Thyroid gland (tissue), 4 donors: ENCODE data around the gene ABCD1. TPM values are rescaled to one million over a fixed set of nuclear protein-coding genes. Genes with fewer than 3 reads are reported as not detected.

ENCODE experiments used
- DNase-seq, 2 donors: peaks; one replicate each; pipeline ENCODE4 v3.0.0-alpha.2; 2019
- H3K27ac ChIP-seq, 3 donors: fragments of 200-600 bp; sonication (generic); 1 replicate in 2 of 3; 2 replicates in 1 of 3; pipeline ENCODE4 v1.5.1; 2016 to 2019; ENCODE audit warnings: mild to moderate bottlenecking in 1 of 3, moderate library complexity in 1 of 3
- H3K27me3 ChIP-seq: fragments of 200-600 bp; sonication (generic); one replicate; pipeline ENCODE4 v1.5.1; 2019
- H3K36me3 ChIP-seq, 2 donors: fragments of 200-600 bp; sonication (generic); one replicate each; pipeline ENCODE4 v1.5.1; 2016 to 2019
- H3K4me1 ChIP-seq, 2 donors: fragments of 200-600 bp; sonication (generic); one replicate each; pipeline ENCODE4 v1.5.1; 2017 to 2019
- H3K4me3 ChIP-seq, 3 donors: fragments of 200-600 bp; sonication (generic); replicated peaks in 1 of 3; 1 replicate in 2 of 3; 2 replicates in 1 of 3; pipeline ENCODE4 v1.5.1; 2016; ENCODE audit warnings: mild to moderate bottlenecking in 1 of 3
- H3K9me3 ChIP-seq: fragments of 200-600 bp; sonication (generic); one replicate; pipeline ENCODE4 v1.5.1; 2017
- POLR2A ChIP-seq, 2 donors: fragments of 450-650 bp; IDR thresholded peaks; one replicate each; pipeline ENCODE4 v1.6.1; 2017; ENCODE audit warnings: antibody characterized with exemption in 2 of 2, mild to moderate bottlenecking in 2 of 2, moderate library complexity in 1 of 2
- WGBS, 2 donors: methylation state at CpG; one replicate each; pipeline ENCODE4 v1.1.5; 2017; 5-methylcytosine and 5-hydroxymethylcytosine counted together
- intact Hi-C: fragments of 100-400 bp; cut with DNase I; formaldehyde crosslinking; loops from one replicate; pipeline ENCODE4 v1.15.1; 2023
- total RNA-seq, 4 donors: library from RNA; depleted of rRNA; stranded (reverse); fragments of >200 nt; gene quantifications; one replicate each; pipeline ENCODE4 v1.2.3, GENCODE V29; 2016
- TF ChIP-seq, protein P1 (sequence below), 6 experiments: fragments of 200-600 bp in 3 of 6; fragments of 450-650 bp in 3 of 6; sonication (generic) in 3 of 6; IDR thresholded peaks; one replicate each; pipeline ENCODE4 v1.5.1; 2016 to 2019; ENCODE audit warnings: antibody characterized with exemption in 6 of 6, mild to moderate bottlenecking in 2 of 6, inconsistent platforms in 1 of 6, moderate library complexity in 1 of 6

Gene ABCD1
- total RNA-seq, 4 donors from 2014 or later: 7.0 to 11.8 (median 8.9) TPM

DNA sequence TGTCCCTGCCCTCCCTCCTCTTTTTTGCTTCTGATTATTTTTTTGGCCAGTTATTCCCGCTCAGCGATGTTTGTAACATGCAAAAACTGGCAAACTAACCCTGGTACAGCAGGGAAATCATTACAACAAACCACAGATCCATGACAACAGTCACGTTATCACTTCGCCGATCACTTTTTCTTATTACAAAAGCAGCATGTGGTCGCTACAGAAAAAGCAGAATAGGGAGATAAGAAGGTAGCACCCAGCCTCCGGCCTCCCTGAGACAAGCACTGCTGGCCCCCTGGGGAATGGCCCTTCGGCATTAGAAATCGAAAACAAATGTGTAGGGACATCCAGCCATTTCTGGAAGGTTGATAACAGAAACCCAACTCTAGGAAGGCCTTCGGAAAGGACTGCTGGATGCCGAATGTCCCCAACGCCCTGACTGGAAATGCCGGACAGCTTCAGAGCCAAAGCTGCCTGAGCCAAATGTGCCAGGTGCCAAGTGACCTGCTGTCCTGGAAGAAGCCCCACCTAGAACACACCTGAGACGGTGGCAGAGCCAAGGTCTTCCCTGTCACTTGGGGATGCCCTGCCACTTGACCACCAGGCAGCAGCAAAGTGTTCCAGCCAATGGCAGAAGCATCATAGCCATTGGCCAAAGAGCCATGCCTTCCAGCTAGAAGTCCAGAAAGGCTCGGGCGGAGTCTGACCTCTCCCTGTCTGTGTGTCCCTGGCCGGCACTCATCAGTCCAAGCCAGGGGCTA lies 66.6 kb downstream of the ABCD1 start:
- TF ChIP-seq POLR2A (IDR thresholded peaks at IDR 0.05): no peak
- TF ChIP-seq, protein P1, sequence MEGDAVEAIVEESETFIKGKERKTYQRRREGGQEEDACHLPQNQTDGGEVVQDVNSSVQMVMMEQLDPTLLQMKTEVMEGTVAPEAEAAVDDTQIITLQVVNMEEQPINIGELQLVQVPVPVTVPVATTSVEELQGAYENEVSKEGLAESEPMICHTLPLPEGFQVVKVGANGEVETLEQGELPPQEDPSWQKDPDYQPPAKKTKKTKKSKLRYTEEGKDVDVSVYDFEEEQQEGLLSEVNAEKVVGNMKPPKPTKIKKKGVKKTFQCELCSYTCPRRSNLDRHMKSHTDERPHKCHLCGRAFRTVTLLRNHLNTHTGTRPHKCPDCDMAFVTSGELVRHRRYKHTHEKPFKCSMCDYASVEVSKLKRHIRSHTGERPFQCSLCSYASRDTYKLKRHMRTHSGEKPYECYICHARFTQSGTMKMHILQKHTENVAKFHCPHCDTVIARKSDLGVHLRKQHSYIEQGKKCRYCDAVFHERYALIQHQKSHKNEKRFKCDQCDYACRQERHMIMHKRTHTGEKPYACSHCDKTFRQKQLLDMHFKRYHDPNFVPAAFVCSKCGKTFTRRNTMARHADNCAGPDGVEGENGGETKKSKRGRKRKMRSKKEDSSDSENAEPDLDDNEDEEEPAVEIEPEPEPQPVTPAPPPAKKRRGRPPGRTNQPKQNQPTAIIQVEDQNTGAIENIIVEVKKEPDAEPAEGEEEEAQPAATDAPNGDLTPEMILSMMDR (IDR thresholded peaks at IDR 0.05): no peak
- H3K4me3 ChIP-seq: no peak overlapping the region
- H3K36me3 ChIP-seq: peaks cover 0 to 9% of the 10 kb centered on the region in 2 donors
- H3K27ac ChIP-seq: no peak overlapping the region
- intact Hi-C loops: no loop called here
- no peak for DNase-seq
- WGBS, 2 donors: 89 to 91% methylated on average over 12 to 13 of the region's 17 CpGs
- peaks cover 0 to 17% of the 10 kb centered on the region in 2 donors for H3K4me1 ChIP-seq
- no peaks in the 10 kb centered on the region for H3K27me3 ChIP-seq
- no peaks in the 10 kb centered on the region for H3K9me3 ChIP-seq

DNA sequence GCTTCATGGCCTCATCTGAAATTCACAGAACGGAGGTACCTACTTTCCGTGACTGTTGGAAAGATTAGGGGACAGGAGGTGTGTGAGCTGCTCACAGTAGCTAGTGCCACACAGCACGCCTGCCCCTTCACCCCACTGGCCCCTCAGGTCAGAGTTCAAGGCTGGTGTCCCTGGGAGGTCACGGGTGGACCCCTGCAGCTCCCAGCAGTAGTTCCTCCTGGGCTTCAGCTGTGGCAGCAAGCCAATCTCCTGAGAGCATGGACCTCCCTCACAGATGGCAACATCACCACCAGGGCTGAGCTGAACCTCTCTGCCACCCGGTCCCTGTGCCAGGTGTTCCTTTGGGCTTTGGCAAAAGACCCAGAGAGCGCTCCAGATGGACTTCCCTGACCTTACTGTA lies 67.7 kb downstream of the ABCD1 start:
- TF ChIP-seq POLR2A (IDR thresholded peaks at IDR 0.05): no peak
- TF ChIP-seq, protein P1 (IDR thresholded peaks at IDR 0.05): no peak
- Histone ChIP-seq H3K9me3 (no peaks in the 10 kb centered on the region), H3K27me3 (no peaks in the 10 kb centered on the region), H3K36me3 (peaks cover 0 to 2% of the 10 kb centered on the region in 2 donors), H3K4me1 (peaks cover 0 to 17% of the 10 kb centered on the region in 2 donors), H3K4me3 (no peak overlapping the region), H3K27ac (no peak overlapping the region)
- intact Hi-C loops: no loop called here
- no peak for DNase-seq
- WGBS, 2 donors: 100% methylated on average over 2 to 4 of the region's 6 CpGs

DNA sequence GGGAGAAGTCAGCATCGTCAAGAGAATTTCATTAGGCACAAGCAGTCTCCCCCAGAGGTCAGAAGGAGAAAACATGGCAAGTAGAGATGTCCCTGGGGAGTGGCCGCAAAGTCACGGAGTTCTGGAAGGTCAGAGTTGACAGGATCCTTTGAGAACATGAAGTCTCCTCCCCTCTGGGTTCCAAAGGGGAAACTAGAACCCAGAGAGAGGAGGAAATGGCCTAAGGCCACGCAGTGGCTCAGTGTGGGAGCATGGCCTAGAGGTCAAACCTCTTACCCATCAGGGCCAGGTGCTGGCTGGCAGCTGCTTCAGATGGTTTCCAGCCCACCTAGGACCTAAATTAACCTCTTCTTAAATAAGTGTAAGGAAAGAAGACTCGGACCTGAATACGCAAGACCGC lies 68.6 kb downstream of the ABCD1 start:
- WGBS, 2 donors: 13 to 23% methylated on average over 6 to 7 of the region's 7 CpGs
- Histone ChIP-seq H3K4me1 (peaks cover 0 to 17% of the 10 kb centered on the region in 2 donors), H3K4me3 (peak overlapping the region; percentile 36 to 57 (median 53)), H3K27ac (peak overlapping the region in 1 of 3 donors; percentile 85), H3K27me3 (no peaks in the 10 kb centered on the region), H3K9me3 (no peaks in the 10 kb centered on the region), H3K36me3 (peaks cover 0 to 4% of the 10 kb centered on the region in 2 donors)
- no peak for DNase-seq
- intact Hi-C loops: no loop called here
- TF ChIP-seq POLR2A (IDR thresholded peaks at IDR 0.05): no peak
- TF ChIP-seq, protein P1 (IDR thresholded peaks at IDR 0.05): no peak

Other genes starting within 250 kb of the ABCD1 start
- gene BGN, start 229.9 kb upstream of the ABCD1 start, total RNA-seq: 10 to 100 TPM; 51.0 to 84.0 (median 68.6) TPM
- not detected for gene ATP2B3, start 207.2 kb upstream of the ABCD1 start, total RNA-seq
- 10 to 100 TPM; 22.0 to 43.3 (median 33.0) TPM for gene CCNQ, start 125.7 kb upstream of the ABCD1 start, total RNA-seq
- gene DUSP9, start 77.7 kb upstream of the ABCD1 start, total RNA-seq: not detected
- under 1 TPM in 1 of 4 donors, not detected in 3; 0.83 TPM for gene PNCK, start 51.0 kb upstream of the ABCD1 start, total RNA-seq
- gene SLC6A8, start 36.9 kb upstream of the ABCD1 start, total RNA-seq: 1 to 10 TPM; 4.0 to 8.0 (median 6.1) TPM
- gene BCAP31, start 469 bp upstream of the ABCD1 start, total RNA-seq: 100 to 1,000 TPM; 170 to 228 (median 185) TPM
- 1 to 10 TPM in 3 of 4 donors, under 1 TPM in 1; 0.67 to 2.0 (median 1.1) TPM for gene PLXNB3, start 39.4 kb downstream of the ABCD1 start, total RNA-seq
- under 1 TPM in 1 of 4 donors, not detected in 3; 0.22 TPM for gene SRPK3, start 56.2 kb downstream of the ABCD1 start, total RNA-seq
- gene IDH3G, start 69.5 kb downstream of the ABCD1 start, total RNA-seq: 100 to 1,000 TPM in 3 of 4 donors, 10 to 100 TPM in 1; 77.7 to 148 (median 115) TPM
- 100 to 1,000 TPM; 177 to 359 (median 279) TPM for gene SSR4, start 69.8 kb downstream of the ABCD1 start, total RNA-seq
- gene PDZD4, start 105.7 kb downstream of the ABCD1 start, total RNA-seq: 1 to 10 TPM; 3.2 to 7.0 (median 4.5) TPM
- gene L1CAM, start 161.3 kb downstream of the ABCD1 start, total RNA-seq: 1 to 10 TPM in 1 of 4 donors, under 1 TPM in 3; 0.45 to 2.2 (median 0.75) TPM
- 1 to 10 TPM in 3 of 4 donors, not detected in 1; 1.1 to 2.8 (median 2.6) TPM for gene AVPR2, start 179.8 kb downstream of the ABCD1 start, total RNA-seq
- gene ARHGAP4, start 201.4 kb downstream of the ABCD1 start, total RNA-seq: 10 to 100 TPM in 2 of 4 donors, 1 to 10 TPM in 2; 6.5 to 37.0 (median 12.2) TPM
- gene NAA10, start 210.2 kb downstream of the ABCD1 start, total RNA-seq: 10 to 100 TPM; 58.7 to 89.3 (median 69.7) TPM
- gene RENBP, start 219.8 kb downstream of the ABCD1 start, total RNA-seq: 10 to 100 TPM in 1 of 4 donors, 1 to 10 TPM in 3; 3.6 to 16.5 (median 4.4) TPM
- 100 to 1,000 TPM in 1 of 4 donors, 10 to 100 TPM in 3; 23.5 to 119 (median 52.3) TPM for gene HCFC1, start 247.0 kb downstream of the ABCD1 start, total RNA-seq
- gene TMEM187, start 247.9 kb downstream of the ABCD1 start, total RNA-seq: 10 to 100 TPM in 1 of 4 donors, 1 to 10 TPM in 3; 3.8 to 10.7 (median 8.7) TPM